HepG2 (cell line): Measurements from ENCODE around the gene AP1G1. TPM values are rescaled to one million over a fixed set of nuclear protein-coding genes. Genes with fewer than 3 reads are reported as not detected.

Source experiments
- AKAP8 ChIP-seq: sonication (generic); formaldehyde crosslinking; IDR thresholded peaks from 2 replicates; pipeline ENCODE4 v1.5.1; 2020; ENCODE audit warnings: mild to moderate bottlenecking, missing genetic modification reagents
- FOXO4 ChIP-seq: sonication (generic); formaldehyde crosslinking; conservative IDR thresholded peaks from 2 replicates; pipeline ENCODE4 v1.8.1; 2023; ENCODE audit warnings: missing genetic modification reagents
- GABPB1 ChIP-seq: IDR thresholded peaks from 2 replicates; pipeline ENCODE4 v1.6.1; 2016; ENCODE audit warnings: mild to moderate bottlenecking, missing genetic modification reagents, moderate library complexity, missing compliant biosample characterization
- HMGXB3 ChIP-seq: sonication (generic); formaldehyde crosslinking; IDR thresholded peaks from 2 replicates; pipeline ENCODE4 v1.4.0; 2020; ENCODE audit warnings: missing genetic modification reagents, borderline replicate concordance
- HOXD1 ChIP-seq: sonication (generic); formaldehyde crosslinking; IDR thresholded peaks from 2 replicates; pipeline ENCODE4 v1.5.0; 2020; ENCODE audit warnings: missing genetic modification reagents
- STAG1 ChIP-seq: sonication (generic); formaldehyde crosslinking; IDR thresholded peaks from 2 replicates; pipeline ENCODE4 v1.4.0; 2020; ENCODE audit warnings: missing genetic modification reagents
- ZBTB7A ChIP-seq: sonication (generic); formaldehyde crosslinking; IDR thresholded peaks from 2 replicates; pipeline ENCODE4 v1.8.0; 2022; ENCODE audit warnings: mild to moderate bottlenecking, missing genetic modification reagents
- ZHX2 ChIP-seq, 2 experiments: sonication (generic) in 1 of 2; formaldehyde crosslinking in 1 of 2; IDR thresholded peaks; 2 replicates each; pipeline versions ENCODE4 v1.6.1 to v1.9.0; 2014 to 2022; ENCODE audit warnings: antibody characterized with exemption in 1 of 2, borderline replicate concordance in 1 of 2, inconsistent platforms in 1 of 2, low read depth in 1 of 2, missing genetic modification reagents in 1 of 2
- ZNF260 ChIP-seq: sonication (generic); formaldehyde crosslinking; IDR thresholded peaks from 2 replicates; pipeline ENCODE4 v1.4.0; 2020; ENCODE audit warnings: missing genetic modification reagents, low read depth, mild to moderate bottlenecking, borderline replicate concordance
- ZNF362 ChIP-seq: sonication (generic); formaldehyde crosslinking; IDR thresholded peaks from 2 replicates; pipeline ENCODE4 v1.4.0; 2020; ENCODE audit warnings: missing genetic modification reagents, mild to moderate bottlenecking, borderline replicate concordance
- ZNF691 ChIP-seq: sonication (generic); formaldehyde crosslinking; IDR thresholded peaks from 2 replicates; pipeline ENCODE4 v1.4.0; 2020; ENCODE audit warnings: missing genetic modification reagents, low read depth, mild to moderate bottlenecking, borderline replicate concordance
- ZNF792 ChIP-seq: IDR thresholded peaks from 2 replicates; pipeline ENCODE4 v1.6.1; 2016
- ZNF83 ChIP-seq: sonication (generic); formaldehyde crosslinking; IDR thresholded peaks from 2 replicates; pipeline ENCODE4 v1.4.0; 2020; ENCODE audit warnings: missing genetic modification reagents, mild to moderate bottlenecking, borderline replicate concordance
- polyA plus RNA-seq, 8 experiments: library from polyadenylated mRNA; depleted of rRNA in 3 of 8; stranded (reverse) in 7 of 8; unstranded in 1 of 8; fragments of >200 nt; fragmentation: Illumina TruSeq in 4 of 8; extraction: Trizol in 4 of 8; gene quantifications; 2 replicates each; pipeline versions ENCODE4 v1.2.1 to v1.2.3, GENCODE V29; 2011 to 2016; ENCODE audit warnings: low read depth in 4 of 8, missing spikeins in 1 of 8, mixed read lengths in 1 of 8; ENCODE audit not compliant: insufficient read depth in 1 of 8
- total RNA-seq, 5 experiments: library from RNA; depleted of rRNA; stranded (reverse); fragments of >200 nt; fragmentation: Illumina TruSeq; extraction: Trizol; gene quantifications; 2 replicates each; pipeline ENCODE4 v1.2.3, GENCODE V29; 2016; ENCODE audit warnings: low read depth in 1 of 5

AP1G1 gene
- total and polyA plus RNA-seq, 2 of the 13 experiments (the other 11 are each of a cell fraction or from before 2014, with no cell fraction given): 62.2 to 66.2 TPM

GRCh38 chr16:71723537-71724319 lies 84.9 kb downstream of the AP1G1 start (continued):
- TF ChIP-seq FOXO4 (CRISPR knock-in tag) (no peak), ZHX2 (IDR thresholded peaks at IDR 0.05; ENCODE audit: low read depth) (no peak), ZHX2 (CRISPR knock-in tag; IDR thresholded peaks at IDR 0.05; ENCODE audit: borderline replicate concordance) (no peak), ZNF792 (no peak), ZNF83 (CRISPR knock-in tag) (0 out of 2 replicates have a peak, but pooled peaks have one; percentile 27), ZNF691 (CRISPR knock-in tag) (0 out of 2 replicates have a peak, but pooled peaks have one; percentile 26), AKAP8 (CRISPR knock-in tag) (no peak), ZNF362 (CRISPR knock-in tag) (peak; percentile 54; the same call in 1 of the 2 replicates), HOXD1 (no peak), STAG1 (CRISPR knock-in tag) (no peak), HMGXB3 (CRISPR knock-in tag) (0 out of 2 replicates have a peak, but pooled peaks have one; percentile 32), ZNF260 (CRISPR knock-in tag) (no peak), GABPB1 (CRISPR knock-in tag) (peak; percentile 59; the same call in 1 of the 2 replicates), ZBTB7A (CRISPR knock-in tag) (no peak)
